NCI-H82 treated with DMSO at 0.1 percent for 48 hours (cell line): ENCODE data around the gene CCDC138.
A peak's percentile ranks its signal among the peaks of the same experiment; 100 is the strongest.

ENCODE experiments used
- DNase-seq: peaks from one replicate; lab custom pipeline; 2025; ENCODE audit not compliant: unreplicated experiment; lab: John Stamatoyannopoulos, UW

Gene CCDC138

DNA sequence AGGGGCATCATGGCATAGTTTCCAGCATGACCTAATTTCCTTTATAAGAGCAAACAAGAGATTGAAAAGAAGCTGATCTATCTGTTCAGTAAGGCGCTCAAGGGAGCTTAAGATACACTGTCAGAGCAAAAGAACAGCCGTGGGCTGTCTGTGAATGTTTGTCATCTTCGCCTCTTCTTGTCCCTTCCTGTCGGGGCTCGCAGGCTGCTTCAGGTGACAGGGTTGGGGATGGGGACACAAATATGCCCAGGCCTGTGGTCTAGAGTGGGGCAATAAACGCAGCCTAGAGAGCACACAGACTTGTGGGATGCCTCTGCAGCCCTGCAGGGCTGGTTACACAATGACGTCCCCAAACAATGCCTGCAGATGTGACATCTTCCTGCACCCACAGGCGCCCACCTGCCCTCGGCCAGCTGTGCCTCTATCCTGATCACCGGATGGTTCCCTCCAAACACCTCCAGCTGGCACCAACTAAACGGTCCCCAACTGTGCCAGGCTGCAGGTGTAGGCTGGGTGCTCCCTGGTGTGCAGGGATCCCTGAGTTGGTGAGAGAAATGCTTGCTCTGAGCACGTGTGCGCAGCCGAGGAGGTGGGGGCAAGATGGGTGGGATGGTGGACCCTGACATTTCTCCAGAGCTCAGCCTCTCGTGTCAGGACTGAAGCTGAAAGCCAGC lies 129.7 kb downstream of the CCDC138 start:
- DNase-seq: no peak

GRCh38 chr2:108916796-108917421 lies 130.3 kb downstream of the CCDC138 start:
- DNase-seq: no peak

GRCh38 chr2:108917526-108917925 lies 131.0 kb downstream of the CCDC138 start:
- DNase-seq: no peak

DNA sequence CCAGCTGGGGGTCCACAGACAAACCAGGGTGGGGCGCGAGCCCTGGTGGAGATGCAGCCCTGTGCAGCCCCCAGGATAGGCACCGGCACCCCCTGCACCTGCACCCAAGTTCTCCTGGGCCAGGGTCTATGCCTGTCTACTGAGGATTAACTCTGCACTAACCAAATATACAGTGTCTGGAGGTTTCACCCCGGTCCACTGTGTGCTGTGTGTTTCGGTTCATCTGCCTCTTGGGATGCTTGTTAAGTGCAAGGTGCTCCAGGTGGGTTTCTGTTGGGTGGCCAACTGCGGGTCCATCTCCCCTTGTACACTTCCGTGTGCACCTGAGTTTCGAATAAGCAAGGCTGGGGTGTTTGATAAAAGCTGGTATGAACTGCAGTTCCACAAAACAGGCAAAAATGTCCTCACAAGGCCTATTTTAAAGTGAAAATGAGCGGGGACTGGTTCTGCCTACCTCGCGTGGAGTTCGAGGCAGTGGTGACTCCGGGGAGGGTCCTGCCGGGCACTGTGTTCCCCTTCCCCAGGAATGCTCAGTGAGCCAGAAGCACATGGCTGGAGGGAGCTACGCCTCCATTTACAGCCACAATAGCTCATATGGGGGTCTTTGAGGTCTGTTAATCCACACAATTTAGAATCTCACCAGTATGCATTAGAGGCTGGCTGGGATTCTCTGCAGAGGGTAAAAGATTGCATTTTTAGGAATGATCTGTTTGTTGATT lies 131.7 kb downstream of the CCDC138 start:
- DNase-seq: no peak

GRCh38 chr2:108918941-108919341 lies 132.4 kb downstream of the CCDC138 start:
- DNase-seq: no peak

DNA sequence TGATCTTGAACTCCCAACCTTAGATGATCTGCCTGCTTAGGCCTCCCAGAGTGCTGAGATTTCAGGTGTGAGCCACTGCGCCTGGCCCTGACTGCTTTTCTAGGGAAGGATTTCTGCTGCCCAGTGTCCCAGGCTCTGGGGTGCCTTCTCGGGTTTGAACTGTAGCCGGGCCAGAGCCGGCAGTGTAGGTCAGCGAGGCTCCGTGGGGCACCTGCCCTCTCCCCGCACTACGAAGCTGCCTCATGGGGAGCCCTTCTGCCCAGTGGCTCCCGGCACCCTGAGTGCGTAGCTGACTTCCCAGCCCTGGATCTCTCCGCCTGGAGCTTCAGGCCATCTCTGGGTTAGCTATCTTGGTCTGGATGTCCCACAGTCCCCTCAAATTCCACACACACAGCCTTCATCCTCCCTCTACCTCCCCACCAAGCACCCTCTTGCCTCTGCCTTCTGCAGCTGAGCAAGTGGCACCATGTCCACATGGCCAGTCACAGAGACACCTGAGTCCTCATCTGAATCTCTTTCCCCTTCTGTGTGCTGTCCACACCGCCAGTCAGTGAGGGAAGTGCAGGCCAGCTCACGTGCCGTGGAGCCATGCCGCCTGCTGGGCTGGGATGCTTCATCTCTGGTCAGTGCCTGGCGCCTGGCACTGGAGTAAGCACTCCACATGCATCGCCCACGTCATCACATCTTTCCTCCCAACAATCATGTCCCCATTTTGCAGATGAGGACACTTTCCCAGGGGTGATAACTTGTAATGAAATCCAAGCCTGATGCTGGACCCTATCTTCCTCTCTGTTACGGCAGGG lies 133.2 kb downstream of the CCDC138 start:
- DNase-seq: no peak

GRCh38 chr2:108920686-108921085 lies 134.1 kb downstream of the CCDC138 start:
- DNase-seq: no peak

- no peak for DNase-seq
These were observed 134.8 kb downstream of the CCDC138 start for GRCh38 chr2:108921096-108922030.

- DNase-seq: no peak
These were observed 135.8 kb downstream of the CCDC138 start for GRCh38 chr2:108922141-108922915.

- no peak for DNase-seq
These were observed 136.6 kb downstream of the CCDC138 start for GRCh38 chr2:108923019-108923700.

GRCh38 chr2:108923736-108924579 lies 137.4 kb downstream of the CCDC138 start:
- no peak for DNase-seq

GRCh38 chr2:108924580-108925251 lies 138.1 kb downstream of the CCDC138 start:
- DNase-seq: peak; percentile 33

- no peak for DNase-seq
These were observed 138.7 kb downstream of the CCDC138 start for GRCh38 chr2:108925286-108925685.

DNA sequence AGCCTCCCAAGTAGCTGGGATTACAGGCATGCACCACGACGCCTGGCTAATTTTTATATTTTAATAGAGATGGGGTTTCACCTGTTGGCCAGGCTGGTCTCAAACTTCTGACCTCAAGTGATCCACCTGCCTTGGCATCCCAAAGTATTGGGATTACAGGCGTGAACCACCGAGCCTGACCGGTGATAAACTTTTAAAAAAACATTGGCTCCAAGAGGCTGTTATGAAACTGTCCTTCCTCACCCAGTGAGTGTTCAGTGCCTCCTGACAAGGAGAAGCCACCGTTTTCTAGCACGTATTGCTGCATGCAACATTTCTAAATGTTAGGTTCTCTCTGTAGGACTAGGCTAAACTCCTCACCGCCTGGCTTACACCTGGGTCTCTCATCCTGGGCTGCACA lies 139.2 kb downstream of the CCDC138 start:
- no peak for DNase-seq
